HL-60 (cell line): ENCODE results near the gene CRNKL1.

Experiments
- POLR2AphosphoS5 ChIP-seq: IDR thresholded peaks from 2 replicates; pipeline ENCODE4 v1.6.1; 2012; ENCODE audit warnings: low read depth
- SPI1 ChIP-seq: IDR thresholded peaks from 2 replicates; pipeline ENCODE4 v1.6.1; 2012; ENCODE audit warnings: low read depth, mild to moderate bottlenecking, borderline replicate concordance
- TF ChIP-seq, protein P1 (sequence below): IDR thresholded peaks from one replicate; pipeline ENCODE4 v1.5.1; 2011; ENCODE audit warnings: low read length, control low read depth, inconsistent platforms; ENCODE audit not compliant: insufficient read depth

DNA sequence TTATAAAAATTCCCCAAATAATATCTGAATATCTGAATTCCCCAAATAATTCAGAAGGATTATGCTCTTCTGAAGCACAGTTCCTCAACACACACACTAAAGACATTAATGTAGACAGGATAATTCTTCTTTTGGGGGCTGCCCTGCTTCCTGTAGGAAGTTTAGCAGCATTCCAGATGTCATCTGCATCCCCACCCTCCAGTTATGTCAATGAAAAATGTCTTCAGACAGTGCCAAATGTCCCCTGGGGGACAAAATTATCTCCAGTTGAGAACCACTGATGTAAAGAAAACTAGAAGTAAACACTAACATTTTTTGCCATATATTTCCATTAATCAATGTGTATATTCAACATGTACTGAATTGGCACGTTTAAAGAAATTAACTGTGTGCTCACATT lies 61.0 kb downstream of the CRNKL1 start:
- TF ChIP-seq, protein P1, sequence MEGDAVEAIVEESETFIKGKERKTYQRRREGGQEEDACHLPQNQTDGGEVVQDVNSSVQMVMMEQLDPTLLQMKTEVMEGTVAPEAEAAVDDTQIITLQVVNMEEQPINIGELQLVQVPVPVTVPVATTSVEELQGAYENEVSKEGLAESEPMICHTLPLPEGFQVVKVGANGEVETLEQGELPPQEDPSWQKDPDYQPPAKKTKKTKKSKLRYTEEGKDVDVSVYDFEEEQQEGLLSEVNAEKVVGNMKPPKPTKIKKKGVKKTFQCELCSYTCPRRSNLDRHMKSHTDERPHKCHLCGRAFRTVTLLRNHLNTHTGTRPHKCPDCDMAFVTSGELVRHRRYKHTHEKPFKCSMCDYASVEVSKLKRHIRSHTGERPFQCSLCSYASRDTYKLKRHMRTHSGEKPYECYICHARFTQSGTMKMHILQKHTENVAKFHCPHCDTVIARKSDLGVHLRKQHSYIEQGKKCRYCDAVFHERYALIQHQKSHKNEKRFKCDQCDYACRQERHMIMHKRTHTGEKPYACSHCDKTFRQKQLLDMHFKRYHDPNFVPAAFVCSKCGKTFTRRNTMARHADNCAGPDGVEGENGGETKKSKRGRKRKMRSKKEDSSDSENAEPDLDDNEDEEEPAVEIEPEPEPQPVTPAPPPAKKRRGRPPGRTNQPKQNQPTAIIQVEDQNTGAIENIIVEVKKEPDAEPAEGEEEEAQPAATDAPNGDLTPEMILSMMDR, result no peak
- TF ChIP-seq POLR2AphosphoS5 (no peak), SPI1 (no peak)
